HepG2 (cell line): ENCODE measurements around the gene LHX5. TPM values are rescaled to one million over a fixed set of nuclear protein-coding genes. Genes with fewer than 3 reads are reported as not detected.

Experiments
- ATAC-seq: fragments of 200-7000 bp; cut with Tn5 transposase; 3 replicates; pipeline ENCODE4 v1.9.1; 2020; ENCODE audit warnings: mild to moderate bottlenecking, moderate library complexity
- BruUV-seq: library from RNA; stranded (reverse); fragments of 400-500 nt; replicated peaks from 2 replicates; lab custom pipeline; 2021; lab: Mats Ljungman, UMichigan
- CTCF ChIA-PET: fragments of 300-600 bp; formaldehyde crosslinking; extraction: SDS; loops from one replicate; lab custom pipeline; 2021; ENCODE audit warnings: low total read pairs, inconsistent platforms, low intra/inter-chr PET ratio; lab: Yijun Ruan, JAX
- POLR2A ChIA-PET: fragments of 350-600 bp; sonication (Branson Sonifier 250); formaldehyde crosslinking; loops from one replicate; lab custom pipeline; 2020; ENCODE audit warnings: antibody characterized with exemption, inconsistent platforms; lab: Yijun Ruan, JAX
- DNase-seq: peaks from one replicate; pipeline ENCODE4 v3.0.0-alpha.2; 2015; ENCODE audit warnings: low spot score
- FAIRE-seq: peaks from 3 replicates; lab custom pipeline; 2011; peaks lifted over from hg19 to GRCh38; lab: Jason Lieb, UNC
- H2AFZ ChIP-seq: one replicate; pipeline ENCODE4 v1.6.1; 2011; ENCODE audit warnings: low read length, inconsistent platforms
- H3K27ac ChIP-seq: fragments of 300-600 bp; 3 replicates; pipeline ENCODE4 v1.8.0; 2011; ENCODE audit warnings: mixed run types, mild to moderate bottlenecking, mixed read lengths, low read length, inconsistent platforms; ENCODE audit not compliant: insufficient read depth; ENCODE audit errors: extremely low read length
- H3K27me3 ChIP-seq, 2 experiments: fragments of 200-600 bp in 1 of 2; 2 replicates in 1 of 2; 3 replicates in 1 of 2; pipeline versions ENCODE4 v1.6.0 to v1.8.0; 2011; ENCODE audit warnings: low read length in 2 of 2, mild to moderate bottlenecking in 2 of 2, moderate library complexity in 2 of 2, inconsistent platforms in 1 of 2; ENCODE audit not compliant: insufficient read depth in 2 of 2, control insufficient read depth in 1 of 2
- H3K36me3 ChIP-seq, 2 experiments: fragments of 200-600 bp in 1 of 2; replicated peaks in 1 of 2; 2 replicates in 1 of 2; 3 replicates in 1 of 2; pipeline versions ENCODE4 v1.5.1 to v1.8.0; 2011; ENCODE audit warnings: low read length in 2 of 2, inconsistent platforms in 1 of 2; ENCODE audit not compliant: insufficient read depth in 2 of 2, control insufficient read depth in 1 of 2
- H3K4me1 ChIP-seq: 2 replicates; pipeline ENCODE4 v1.5.1; 2012; ENCODE audit warnings: low read length, inconsistent platforms; ENCODE audit not compliant: insufficient read depth
- H3K4me2 ChIP-seq: 2 replicates; pipeline ENCODE4 v1.6.0; 2011; ENCODE audit warnings: low read depth, low read length, inconsistent platforms
- H3K4me3 ChIP-seq, 3 experiments: fragments of 200-600 bp in 1 of 3; sonication (generic), shearing (Covaris generic) in 1 of 3; replicated peaks in 1 of 3; 2 replicates each; pipeline ENCODE4 v1.5.1; 2011 to 2016; ENCODE audit warnings: low read length in 3 of 3, inconsistent platforms in 2 of 3, low read depth in 2 of 3, mild to moderate bottlenecking in 2 of 3, control low read depth in 1 of 3, mixed read lengths in 1 of 3; ENCODE audit not compliant: insufficient read depth in 1 of 3
- H3K79me2 ChIP-seq: one replicate; pipeline ENCODE4 v1.6.1; 2011; ENCODE audit warnings: low read length, inconsistent platforms; ENCODE audit not compliant: insufficient read depth
- H3K9ac ChIP-seq: 2 replicates; pipeline ENCODE4 v1.6.0; 2011; ENCODE audit warnings: mild to moderate bottlenecking, low read depth, low read length, inconsistent platforms; ENCODE audit not compliant: insufficient read depth
- H3K9me3 ChIP-seq: 2 replicates; pipeline ENCODE4 v1.5.1; 2012; ENCODE audit warnings: mild to moderate bottlenecking, low read length
- H4K20me1 ChIP-seq: 2 replicates; pipeline ENCODE4 v1.6.0; 2011; ENCODE audit warnings: inconsistent platforms, mild to moderate bottlenecking, low read length, moderate library complexity; ENCODE audit not compliant: insufficient read depth
- U2AF1 ChIP-seq: fragments of 200-400 bp; formaldehyde crosslinking; optimal IDR thresholded peaks from 2 replicates; pipeline ENCODE3; 2017; ENCODE audit warnings: mild to moderate bottlenecking, low read depth, low read length
- ZNF225 ChIP-seq: sonication (generic); formaldehyde crosslinking; IDR thresholded peaks from 2 replicates; pipeline ENCODE4 v1.4.0; 2020; ENCODE audit warnings: mild to moderate bottlenecking, missing genetic modification reagents
- WGBS: methylation state at CpG from one replicate; pipeline ENCODE4 v1.1.6; 2017; ENCODE audit warnings: low lambda C conversion rate; 5-methylcytosine and 5-hydroxymethylcytosine counted together
- in situ Hi-C: cut with HindIII; loops from 2 replicates; pipeline ENCODE4 v1.10.0; 2017; ENCODE audit warnings: low pct_unique_long_range_greater_than_20kb; ENCODE audit not compliant: extremely low pct_ligation_motif_present
- intact Hi-C: fragments of 100-400 bp; cut with micrococcal nuclease; formaldehyde crosslinking; loops from one replicate; pipeline ENCODE4 v1.10.0; 2022; ENCODE audit not compliant: unreplicated experiment
- polyA plus RNA-seq, 8 experiments: library from polyadenylated mRNA; depleted of rRNA in 3 of 8; stranded (reverse) in 7 of 8; unstranded in 1 of 8; fragments of >200 nt; fragmentation: Illumina TruSeq in 4 of 8; extraction: Trizol in 4 of 8; gene quantifications; 2 replicates each; pipeline versions ENCODE4 v1.2.1 to v1.2.3, GENCODE V29; 2011 to 2016; ENCODE audit warnings: low read depth in 4 of 8, missing spikeins in 1 of 8, mixed read lengths in 1 of 8; ENCODE audit not compliant: insufficient read depth in 1 of 8
- total RNA-seq, 5 experiments: library from RNA; depleted of rRNA; stranded (reverse); fragments of >200 nt; fragmentation: Illumina TruSeq; extraction: Trizol; gene quantifications; 2 replicates each; pipeline ENCODE4 v1.2.3, GENCODE V29; 2016; ENCODE audit warnings: low read depth in 1 of 5
- TF ChIP-seq, protein P1 (sequence below): sonication (generic); formaldehyde crosslinking; IDR thresholded peaks from 2 replicates; pipeline ENCODE4 v1.8.0; 2022; ENCODE audit warnings: mild to moderate bottlenecking, missing genetic modification reagents, moderate library complexity
- TF ChIP-seq, protein P2 (sequence below): fragments of 450-650 bp; IDR thresholded peaks from 2 replicates; pipeline ENCODE4 v1.6.1; 2016
- TF ChIP-seq, protein P3 (sequence below): IDR thresholded peaks from 2 replicates; pipeline ENCODE4 v1.4.0; 2020; ENCODE audit warnings: mild to moderate bottlenecking, missing genetic modification reagents
- TF ChIP-seq, protein P4 (sequence below), 2 experiments: sonication (generic) in 1 of 2; formaldehyde crosslinking in 1 of 2; IDR thresholded peaks; 2 replicates each; pipeline versions ENCODE4 v1.4.0 to v1.6.1; 2016 to 2020; ENCODE audit warnings: borderline replicate concordance in 1 of 2, low read depth in 1 of 2, mild to moderate bottlenecking in 1 of 2, missing genetic modification reagents in 1 of 2
- TF ChIP-seq, protein P5 (sequence below): sonication (generic); formaldehyde crosslinking; IDR thresholded peaks from 2 replicates; pipeline ENCODE4 v1.4.0; 2020; ENCODE audit warnings: missing genetic modification reagents, borderline replicate concordance

The LHX5 gene
- total and polyA plus RNA-seq, 2 of the 13 experiments (the other 11 are each of a cell fraction or from before 2014, with no cell fraction given) = not detected

DNA sequence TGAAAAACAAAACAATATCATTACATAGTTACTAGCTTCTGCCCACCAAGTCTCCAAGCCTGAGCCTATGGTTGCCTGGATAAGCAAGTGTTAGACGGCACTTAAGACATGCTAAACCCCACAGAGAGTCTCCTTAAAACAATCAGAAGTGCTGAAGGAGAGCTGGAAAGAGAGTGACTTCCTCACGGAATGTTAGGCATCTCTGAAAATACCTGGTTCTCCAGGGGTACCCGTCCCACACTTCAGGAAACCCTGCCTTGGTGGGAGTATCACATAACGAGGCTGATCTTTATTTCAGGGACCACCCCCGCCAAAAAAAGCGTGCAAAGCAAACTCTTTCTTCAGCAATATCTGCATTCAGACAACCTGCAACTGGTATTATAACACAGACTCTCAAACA, 18.3 kb downstream of the LHX5 start:
- ChIA-PET CTCF (no interaction called here), POLR2A (no interaction called here)
- Histone ChIP-seq H3K9me3 (no peaks in the 10 kb centered on the region), H3K9ac (no peak overlapping the region), H3K36me3 (no peaks in the 10 kb centered on the region), H4K20me1 (0 out of 2 replicates have a peak, but pooled peaks cover 2% of the 10 kb centered on the region), H3K27ac (no peak overlapping the region), H3K4me3 (no peak overlapping the region), H3K4me1 (no peaks in the 10 kb centered on the region), H3K79me2 (no peaks in the 10 kb centered on the region), H3K27me3 (0 out of 5 replicates have a peak, but pooled peaks cover 0 to 6% of the 10 kb centered on the region in 2 experiments), H2AFZ (no peak overlapping the region), H3K4me2 (no peak overlapping the region)
- no peak for FAIRE-seq
- intact Hi-C loops (no loop called here), in situ Hi-C loops (no loop called here)
- BruUV-seq = no TSS peak
- no peak for DNase-seq
- WGBS = 0% methylated on average over 5 of the region's 6 CpGs
- no peak for ATAC-seq
- TF ChIP-seq, protein P1, sequence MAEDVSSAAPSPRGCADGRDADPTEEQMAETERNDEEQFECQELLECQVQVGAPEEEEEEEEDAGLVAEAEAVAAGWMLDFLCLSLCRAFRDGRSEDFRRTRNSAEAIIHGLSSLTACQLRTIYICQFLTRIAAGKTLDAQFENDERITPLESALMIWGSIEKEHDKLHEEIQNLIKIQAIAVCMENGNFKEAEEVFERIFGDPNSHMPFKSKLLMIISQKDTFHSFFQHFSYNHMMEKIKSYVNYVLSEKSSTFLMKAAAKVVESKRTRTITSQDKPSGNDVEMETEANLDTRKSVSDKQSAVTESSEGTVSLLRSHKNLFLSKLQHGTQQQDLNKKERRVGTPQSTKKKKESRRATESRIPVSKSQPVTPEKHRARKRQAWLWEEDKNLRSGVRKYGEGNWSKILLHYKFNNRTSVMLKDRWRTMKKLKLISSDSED = no peak
- TF ChIP-seq, protein P2, sequence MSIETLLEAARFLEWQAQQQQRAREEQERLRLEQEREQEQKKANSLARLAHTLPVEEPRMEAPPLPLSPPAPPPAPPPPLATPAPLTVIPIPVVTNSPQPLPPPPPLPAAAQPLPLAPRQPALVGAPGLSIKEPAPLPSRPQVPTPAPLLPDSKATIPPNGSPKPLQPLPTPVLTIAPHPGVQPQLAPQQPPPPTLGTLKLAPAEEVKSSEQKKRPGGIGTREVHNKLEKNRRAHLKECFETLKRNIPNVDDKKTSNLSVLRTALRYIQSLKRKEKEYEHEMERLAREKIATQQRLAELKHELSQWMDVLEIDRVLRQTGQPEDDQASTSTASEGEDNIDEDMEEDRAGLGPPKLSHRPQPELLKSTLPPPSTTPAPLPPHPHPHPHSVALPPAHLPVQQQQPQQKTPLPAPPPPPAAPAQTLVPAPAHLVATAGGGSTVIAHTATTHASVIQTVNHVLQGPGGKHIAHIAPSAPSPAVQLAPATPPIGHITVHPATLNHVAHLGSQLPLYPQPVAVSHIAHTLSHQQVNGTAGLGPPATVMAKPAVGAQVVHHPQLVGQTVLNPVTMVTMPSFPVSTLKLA = no peak
- TF ChIP-seq U2AF1 = no peak
- TF ChIP-seq, protein P3, sequence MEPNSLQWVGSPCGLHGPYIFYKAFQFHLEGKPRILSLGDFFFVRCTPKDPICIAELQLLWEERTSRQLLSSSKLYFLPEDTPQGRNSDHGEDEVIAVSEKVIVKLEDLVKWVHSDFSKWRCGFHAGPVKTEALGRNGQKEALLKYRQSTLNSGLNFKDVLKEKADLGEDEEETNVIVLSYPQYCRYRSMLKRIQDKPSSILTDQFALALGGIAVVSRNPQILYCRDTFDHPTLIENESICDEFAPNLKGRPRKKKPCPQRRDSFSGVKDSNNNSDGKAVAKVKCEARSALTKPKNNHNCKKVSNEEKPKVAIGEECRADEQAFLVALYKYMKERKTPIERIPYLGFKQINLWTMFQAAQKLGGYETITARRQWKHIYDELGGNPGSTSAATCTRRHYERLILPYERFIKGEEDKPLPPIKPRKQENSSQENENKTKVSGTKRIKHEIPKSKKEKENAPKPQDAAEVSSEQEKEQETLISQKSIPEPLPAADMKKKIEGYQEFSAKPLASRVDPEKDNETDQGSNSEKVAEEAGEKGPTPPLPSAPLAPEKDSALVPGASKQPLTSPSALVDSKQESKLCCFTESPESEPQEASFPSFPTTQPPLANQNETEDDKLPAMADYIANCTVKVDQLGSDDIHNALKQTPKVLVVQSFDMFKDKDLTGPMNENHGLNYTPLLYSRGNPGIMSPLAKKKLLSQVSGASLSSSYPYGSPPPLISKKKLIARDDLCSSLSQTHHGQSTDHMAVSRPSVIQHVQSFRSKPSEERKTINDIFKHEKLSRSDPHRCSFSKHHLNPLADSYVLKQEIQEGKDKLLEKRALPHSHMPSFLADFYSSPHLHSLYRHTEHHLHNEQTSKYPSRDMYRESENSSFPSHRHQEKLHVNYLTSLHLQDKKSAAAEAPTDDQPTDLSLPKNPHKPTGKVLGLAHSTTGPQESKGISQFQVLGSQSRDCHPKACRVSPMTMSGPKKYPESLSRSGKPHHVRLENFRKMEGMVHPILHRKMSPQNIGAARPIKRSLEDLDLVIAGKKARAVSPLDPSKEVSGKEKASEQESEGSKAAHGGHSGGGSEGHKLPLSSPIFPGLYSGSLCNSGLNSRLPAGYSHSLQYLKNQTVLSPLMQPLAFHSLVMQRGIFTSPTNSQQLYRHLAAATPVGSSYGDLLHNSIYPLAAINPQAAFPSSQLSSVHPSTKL (CRISPR knock-in tag) = no peak
- TF ChIP-seq, protein P4, sequence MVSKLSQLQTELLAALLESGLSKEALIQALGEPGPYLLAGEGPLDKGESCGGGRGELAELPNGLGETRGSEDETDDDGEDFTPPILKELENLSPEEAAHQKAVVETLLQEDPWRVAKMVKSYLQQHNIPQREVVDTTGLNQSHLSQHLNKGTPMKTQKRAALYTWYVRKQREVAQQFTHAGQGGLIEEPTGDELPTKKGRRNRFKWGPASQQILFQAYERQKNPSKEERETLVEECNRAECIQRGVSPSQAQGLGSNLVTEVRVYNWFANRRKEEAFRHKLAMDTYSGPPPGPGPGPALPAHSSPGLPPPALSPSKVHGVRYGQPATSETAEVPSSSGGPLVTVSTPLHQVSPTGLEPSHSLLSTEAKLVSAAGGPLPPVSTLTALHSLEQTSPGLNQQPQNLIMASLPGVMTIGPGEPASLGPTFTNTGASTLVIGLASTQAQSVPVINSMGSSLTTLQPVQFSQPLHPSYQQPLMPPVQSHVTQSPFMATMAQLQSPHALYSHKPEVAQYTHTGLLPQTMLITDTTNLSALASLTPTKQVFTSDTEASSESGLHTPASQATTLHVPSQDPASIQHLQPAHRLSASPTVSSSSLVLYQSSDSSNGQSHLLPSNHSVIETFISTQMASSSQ (IDR thresholded peaks at IDR 0.05; ENCODE audit: low read depth) = no peak
- TF ChIP-seq, protein P4 (CRISPR knock-in tag; IDR thresholded peaks at IDR 0.05; ENCODE audit: borderline replicate concordance) = no peak
- TF ChIP-seq, protein P5, sequence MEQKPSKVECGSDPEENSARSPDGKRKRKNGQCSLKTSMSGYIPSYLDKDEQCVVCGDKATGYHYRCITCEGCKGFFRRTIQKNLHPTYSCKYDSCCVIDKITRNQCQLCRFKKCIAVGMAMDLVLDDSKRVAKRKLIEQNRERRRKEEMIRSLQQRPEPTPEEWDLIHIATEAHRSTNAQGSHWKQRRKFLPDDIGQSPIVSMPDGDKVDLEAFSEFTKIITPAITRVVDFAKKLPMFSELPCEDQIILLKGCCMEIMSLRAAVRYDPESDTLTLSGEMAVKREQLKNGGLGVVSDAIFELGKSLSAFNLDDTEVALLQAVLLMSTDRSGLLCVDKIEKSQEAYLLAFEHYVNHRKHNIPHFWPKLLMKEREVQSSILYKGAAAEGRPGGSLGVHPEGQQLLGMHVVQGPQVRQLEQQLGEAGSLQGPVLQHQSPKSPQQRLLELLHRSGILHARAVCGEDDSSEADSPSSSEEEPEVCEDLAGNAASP = no peak
- no peak for TF ChIP-seq ZNF225 (CRISPR knock-in tag)
